Liver (tissue), 9 donors: ENCODE data around the gene ENTPD1. TPM values are rescaled to one million over a fixed set of nuclear protein-coding genes. Genes with fewer than 3 reads are reported as not detected.

ENCODE experiments used
- DNase-seq: peaks from one replicate; pipeline ENCODE4 v3.0.0-alpha.2; 2017; ENCODE audit warnings: low spot score
- H3K27ac ChIP-seq, 2 donors: one replicate each; pipeline ENCODE4 v1.7.0; 2013; ENCODE audit warnings: inconsistent platforms in 2 of 2, low read length in 2 of 2, control low read depth in 1 of 2, low read depth in 1 of 2, mild to moderate bottlenecking in 1 of 2
- H3K27me3 ChIP-seq, 4 donors: one replicate each; pipeline versions ENCODE4 v1.6.1 to v1.7.0; 2013; ENCODE audit warnings: low read length in 3 of 4, inconsistent platforms in 1 of 4, mild to moderate bottlenecking in 1 of 4, moderate library complexity in 1 of 4; ENCODE audit not compliant: control insufficient read depth in 4 of 4, insufficient read depth in 4 of 4
- H3K36me3 ChIP-seq, 4 donors: one replicate each; pipeline versions ENCODE4 v1.6.1 to v1.7.0; 2013; ENCODE audit warnings: low read length in 3 of 4, mild to moderate bottlenecking in 3 of 4, low read depth in 1 of 4, moderate library complexity in 1 of 4; ENCODE audit not compliant: control insufficient read depth in 4 of 4, insufficient read depth in 3 of 4
- H3K4me1 ChIP-seq, 4 donors: one replicate each; pipeline versions ENCODE4 v1.6.1 to v1.7.0; 2013; ENCODE audit warnings: low read length in 3 of 4, mild to moderate bottlenecking in 3 of 4, moderate library complexity in 1 of 4; ENCODE audit not compliant: control insufficient read depth in 4 of 4, insufficient read depth in 4 of 4
- H3K4me3 ChIP-seq, 3 donors: one replicate each; pipeline versions ENCODE4 v1.6.1 to v1.7.0; 2013; ENCODE audit warnings: low read length in 3 of 3, control low read depth in 1 of 3, low read depth in 1 of 3, mild to moderate bottlenecking in 1 of 3
- H3K9ac ChIP-seq, 2 donors: one replicate each; pipeline ENCODE4 v1.7.0; 2013; ENCODE audit warnings: low read length in 2 of 2, mild to moderate bottlenecking in 2 of 2, moderate library complexity in 2 of 2, control low read depth in 1 of 2, low read depth in 1 of 2
- H3K9me3 ChIP-seq, 4 donors: one replicate each; pipeline versions ENCODE4 v1.6.1 to v1.7.0; 2013; ENCODE audit warnings: low read length in 3 of 4; ENCODE audit not compliant: control insufficient read depth in 4 of 4
- EGR1 ChIP-seq, 2 donors: IDR thresholded peaks; 2 replicates each; pipeline ENCODE4 v1.6.1; 2016 to 2018; ENCODE audit warnings: antibody characterized with exemption in 2 of 2, low read depth in 2 of 2
- FOXA1 ChIP-seq: IDR thresholded peaks from 2 replicates; pipeline ENCODE4 v1.6.1; 2016; ENCODE audit warnings: antibody characterized with exemption
- FOXA2 ChIP-seq: IDR thresholded peaks from 2 replicates; pipeline ENCODE4 v1.6.1; 2016; ENCODE audit warnings: antibody characterized with exemption
- GABPA ChIP-seq, 2 donors: IDR thresholded peaks in 1 of 2; conservative IDR thresholded peaks in 1 of 2; 2 replicates each; pipeline ENCODE4 v1.6.1; 2016; ENCODE audit warnings: antibody characterized with exemption in 2 of 2, mild to moderate bottlenecking in 1 of 2, moderate library complexity in 1 of 2
- HNF4A ChIP-seq, 2 donors: conservative IDR thresholded peaks; 2 replicates each; pipeline ENCODE4 v1.6.1; 2016; ENCODE audit warnings: antibody characterized with exemption in 2 of 2, mild to moderate bottlenecking in 2 of 2
- HNF4G ChIP-seq: IDR thresholded peaks from 2 replicates; pipeline ENCODE4 v1.6.1; 2016; ENCODE audit warnings: antibody characterized with exemption
- JUND ChIP-seq, 2 donors: IDR thresholded peaks; 2 replicates each; pipeline ENCODE4 v1.6.1; 2016; ENCODE audit warnings: antibody characterized with exemption in 2 of 2
- NR2F2 ChIP-seq: IDR thresholded peaks from 2 replicates; pipeline ENCODE4 v1.6.1; 2016; ENCODE audit warnings: antibody characterized with exemption
- RAD21 ChIP-seq, 2 donors: IDR thresholded peaks; 2 replicates each; pipeline ENCODE4 v1.6.1; 2016; ENCODE audit warnings: antibody characterized with exemption in 2 of 2, mild to moderate bottlenecking in 2 of 2
- RXRA ChIP-seq, 2 donors: IDR thresholded peaks; 2 replicates each; pipeline ENCODE4 v1.6.1; 2017 to 2018; ENCODE audit warnings: antibody characterized with exemption in 2 of 2, mild to moderate bottlenecking in 1 of 2
- SP1 ChIP-seq: IDR thresholded peaks from 2 replicates; pipeline ENCODE4 v1.6.1; 2018; ENCODE audit warnings: antibody characterized with exemption, mild to moderate bottlenecking
- TAF1 ChIP-seq: conservative IDR thresholded peaks from 2 replicates; pipeline ENCODE4 v1.6.1; 2016; ENCODE audit warnings: antibody characterized with exemption, mild to moderate bottlenecking
- YY1 ChIP-seq: IDR thresholded peaks from 2 replicates; pipeline ENCODE4 v1.6.1; 2016; ENCODE audit warnings: antibody characterized with exemption, mild to moderate bottlenecking
- WGBS: extraction: QIAGEN DNeasy Blood & Tissue Kit; methylation state at CpG from one replicate; pipeline ENCODE4 v1.1.7; 2013; 5-methylcytosine and 5-hydroxymethylcytosine counted together
- polyA plus RNA-seq, 2 donors: library from polyadenylated mRNA; stranded (reverse) in 1 of 2; unstranded in 1 of 2; fragments of 200-250 nt in 1 of 2; fragments of >200 nt in 1 of 2; fragmentation: Nextera tagmentation in 1 of 2; extraction: Ambion mirVana in 1 of 2; gene quantifications; one replicate each; pipeline versions ENCODE4 v1.2.1 to v1.2.3, GENCODE V29; 2013 to 2015
- total RNA-seq, 2 donors: library from RNA; depleted of rRNA; stranded (reverse); fragments of >200 nt; gene quantifications; one replicate each; pipeline ENCODE4 v1.2.3, GENCODE V29; 2014
- TF ChIP-seq, protein P1 (sequence below): fragments of 150-350 bp; IDR thresholded peaks from 2 replicates; pipeline ENCODE4 v1.5.1; 2017; ENCODE audit warnings: improper control_type of control experiment, low read depth, low read length; ENCODE audit not compliant: missing input control
- TF ChIP-seq, protein P2 (sequence below): IDR thresholded peaks from 2 replicates; pipeline ENCODE4 v1.6.1; 2016; ENCODE audit warnings: antibody characterized with exemption
- TF ChIP-seq, protein P3 (sequence below): IDR thresholded peaks from 2 replicates; pipeline ENCODE4 v1.6.1; 2016; ENCODE audit warnings: antibody characterized with exemption
- TF ChIP-seq, protein P4 (sequence below): IDR thresholded peaks from 2 replicates; pipeline ENCODE4 v1.6.1; 2016; ENCODE audit warnings: antibody characterized with exemption
- donor health status: healthy.
- donor health status: healthy.
- donor health status: healthy.
- donor health status: healthy.
- donor health status: healthy.

ENTPD1 gene
- total and polyA plus RNA-seq, 4 donors: 2.1 to 8.0 (median 4.3) TPM

DNA sequence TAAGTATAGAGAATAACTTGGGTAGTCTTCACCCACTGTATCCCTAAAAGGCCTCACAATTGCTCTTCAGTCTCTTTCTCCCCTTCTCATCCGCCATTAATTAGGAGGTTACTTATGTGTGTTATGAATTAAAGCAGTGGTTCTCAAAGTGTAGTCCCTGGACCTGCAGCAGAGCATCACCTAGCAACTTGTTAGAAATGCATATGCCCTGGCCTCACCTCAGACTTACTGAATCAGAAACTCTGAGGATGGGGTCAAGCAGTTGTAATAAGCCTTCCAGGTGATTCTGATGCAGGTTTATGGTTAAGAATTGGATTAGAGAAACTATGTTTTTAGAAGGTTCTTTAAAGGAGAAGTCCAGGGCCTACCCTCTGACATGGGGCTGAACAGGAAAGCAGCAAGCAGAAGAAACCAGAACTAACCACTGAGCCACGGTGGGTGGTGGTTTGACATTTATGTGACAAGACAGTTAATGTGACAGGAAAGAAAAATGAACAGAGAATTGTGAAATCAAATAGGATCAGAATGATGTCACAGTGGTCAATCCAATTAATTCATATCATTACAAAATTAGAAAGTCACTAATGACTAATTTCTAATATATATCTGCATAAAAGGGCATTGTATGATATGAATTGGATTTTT is 37.6 kb downstream of the ENTPD1 start:
- no peak for TF ChIP-seq JUND (IDR thresholded peaks at IDR 0.05)
- no peak for TF ChIP-seq EGR1 (IDR thresholded peaks at IDR 0.05; ENCODE audit: low read depth in 2 of 2)
- TF ChIP-seq, protein P1, sequence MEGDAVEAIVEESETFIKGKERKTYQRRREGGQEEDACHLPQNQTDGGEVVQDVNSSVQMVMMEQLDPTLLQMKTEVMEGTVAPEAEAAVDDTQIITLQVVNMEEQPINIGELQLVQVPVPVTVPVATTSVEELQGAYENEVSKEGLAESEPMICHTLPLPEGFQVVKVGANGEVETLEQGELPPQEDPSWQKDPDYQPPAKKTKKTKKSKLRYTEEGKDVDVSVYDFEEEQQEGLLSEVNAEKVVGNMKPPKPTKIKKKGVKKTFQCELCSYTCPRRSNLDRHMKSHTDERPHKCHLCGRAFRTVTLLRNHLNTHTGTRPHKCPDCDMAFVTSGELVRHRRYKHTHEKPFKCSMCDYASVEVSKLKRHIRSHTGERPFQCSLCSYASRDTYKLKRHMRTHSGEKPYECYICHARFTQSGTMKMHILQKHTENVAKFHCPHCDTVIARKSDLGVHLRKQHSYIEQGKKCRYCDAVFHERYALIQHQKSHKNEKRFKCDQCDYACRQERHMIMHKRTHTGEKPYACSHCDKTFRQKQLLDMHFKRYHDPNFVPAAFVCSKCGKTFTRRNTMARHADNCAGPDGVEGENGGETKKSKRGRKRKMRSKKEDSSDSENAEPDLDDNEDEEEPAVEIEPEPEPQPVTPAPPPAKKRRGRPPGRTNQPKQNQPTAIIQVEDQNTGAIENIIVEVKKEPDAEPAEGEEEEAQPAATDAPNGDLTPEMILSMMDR: no peak
- TF ChIP-seq GABPA (IDR thresholded peaks at IDR 0.05 in 1 of 2, conservative IDR thresholded peaks at IDR 0.05 in 1 of 2): no peak
- no peak for TF ChIP-seq TAF1
- TF ChIP-seq, protein P2, sequence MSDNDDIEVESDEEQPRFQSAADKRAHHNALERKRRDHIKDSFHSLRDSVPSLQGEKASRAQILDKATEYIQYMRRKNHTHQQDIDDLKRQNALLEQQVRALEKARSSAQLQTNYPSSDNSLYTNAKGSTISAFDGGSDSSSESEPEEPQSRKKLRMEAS: no peak
- no peak for TF ChIP-seq NR2F2
- H3K27me3 ChIP-seq: no peaks in the 10 kb centered on the region
- no peak overlapping the region for H3K9ac ChIP-seq
- no peaks in the 10 kb centered on the region for H3K4me1 ChIP-seq
- no peak for DNase-seq
- no peak overlapping the region for H3K4me3 ChIP-seq
- H3K36me3 ChIP-seq: no peaks in the 10 kb centered on the region
- H3K27ac ChIP-seq: peak overlapping the region; percentile 8 to 62
- 81% methylated on average over 2 of the region's 2 CpGs for WGBS
- H3K9me3 ChIP-seq: no peaks in the 10 kb centered on the region

DNA sequence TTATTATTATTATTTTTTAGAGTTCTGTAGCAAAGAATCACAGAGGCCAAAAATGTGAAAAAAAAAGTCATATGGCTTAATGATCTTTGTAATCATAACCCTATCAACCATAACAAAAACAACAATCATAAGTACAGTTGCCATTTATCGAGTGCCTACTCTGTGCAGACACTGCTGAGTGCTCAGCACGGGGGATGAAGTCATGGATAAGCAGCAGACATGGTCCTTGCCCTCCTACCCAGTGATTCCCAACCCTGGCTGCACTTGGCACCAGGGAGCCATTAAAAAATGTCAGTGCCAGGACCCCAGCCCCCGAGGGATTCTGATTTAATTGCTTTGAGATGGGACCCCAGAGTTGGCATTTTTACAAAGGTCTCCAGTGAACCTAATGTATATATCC is 38.2 kb downstream of the ENTPD1 start:
- Histone ChIP-seq H3K9ac (no peak overlapping the region), H3K36me3 (no peaks in the 10 kb centered on the region), H3K27me3 (no peaks in the 10 kb centered on the region), H3K9me3 (no peaks in the 10 kb centered on the region), H3K4me3 (no peak overlapping the region), H3K27ac (no peak overlapping the region), H3K4me1 (no peaks in the 10 kb centered on the region)
- WGBS: 80% methylated on average over 3 of the region's 3 CpGs
- TF ChIP-seq TAF1 (no peak), RAD21 (IDR thresholded peaks at IDR 0.05) (no peak), GABPA (IDR thresholded peaks at IDR 0.05 in 1 of 2, conservative IDR thresholded peaks at IDR 0.05 in 1 of 2) (no peak), YY1 (no peak), JUND (IDR thresholded peaks at IDR 0.05) (no peak)
- TF ChIP-seq, protein P3, sequence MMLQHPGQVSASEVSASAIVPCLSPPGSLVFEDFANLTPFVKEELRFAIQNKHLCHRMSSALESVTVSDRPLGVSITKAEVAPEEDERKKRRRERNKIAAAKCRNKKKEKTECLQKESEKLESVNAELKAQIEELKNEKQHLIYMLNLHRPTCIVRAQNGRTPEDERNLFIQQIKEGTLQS: no peak
- TF ChIP-seq, protein P4, sequence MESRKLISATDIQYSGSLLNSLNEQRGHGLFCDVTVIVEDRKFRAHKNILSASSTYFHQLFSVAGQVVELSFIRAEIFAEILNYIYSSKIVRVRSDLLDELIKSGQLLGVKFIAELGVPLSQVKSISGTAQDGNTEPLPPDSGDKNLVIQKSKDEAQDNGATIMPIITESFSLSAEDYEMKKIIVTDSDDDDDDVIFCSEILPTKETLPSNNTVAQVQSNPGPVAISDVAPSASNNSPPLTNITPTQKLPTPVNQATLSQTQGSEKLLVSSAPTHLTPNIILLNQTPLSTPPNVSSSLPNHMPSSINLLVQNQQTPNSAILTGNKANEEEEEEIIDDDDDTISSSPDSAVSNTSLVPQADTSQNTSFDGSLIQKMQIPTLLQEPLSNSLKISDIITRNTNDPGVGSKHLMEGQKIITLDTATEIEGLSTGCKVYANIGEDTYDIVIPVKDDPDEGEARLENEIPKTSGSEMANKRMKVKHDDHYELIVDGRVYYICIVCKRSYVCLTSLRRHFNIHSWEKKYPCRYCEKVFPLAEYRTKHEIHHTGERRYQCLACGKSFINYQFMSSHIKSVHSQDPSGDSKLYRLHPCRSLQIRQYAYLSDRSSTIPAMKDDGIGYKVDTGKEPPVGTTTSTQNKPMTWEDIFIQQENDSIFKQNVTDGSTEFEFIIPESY: no peak
- no peak for DNase-seq

DNA sequence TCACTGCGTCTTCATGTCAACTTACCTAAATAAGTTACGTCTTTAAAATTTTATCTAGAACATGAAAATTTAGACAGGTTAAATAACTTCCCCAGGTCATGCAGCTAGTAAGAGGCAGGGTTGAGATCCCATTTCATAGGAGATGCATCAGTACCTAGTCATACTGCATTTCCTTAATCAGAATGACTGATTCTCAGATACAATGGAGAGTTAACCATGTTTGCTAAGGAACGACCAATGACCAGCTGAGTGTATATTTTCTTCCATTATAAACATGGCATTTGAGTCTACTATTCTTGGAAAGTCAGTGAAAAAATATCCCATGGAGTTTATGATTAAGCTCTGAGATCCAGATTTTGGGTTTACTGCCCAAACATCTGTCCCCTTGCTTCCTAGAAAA is 39.6 kb downstream of the ENTPD1 start:
- Histone ChIP-seq H3K27me3 (no peaks in the 10 kb centered on the region), H3K27ac (no peak overlapping the region), H3K36me3 (no peaks in the 10 kb centered on the region), H3K4me1 (no peaks in the 10 kb centered on the region), H3K9me3 (no peaks in the 10 kb centered on the region), H3K4me3 (no peak overlapping the region), H3K9ac (no peak overlapping the region)
- DNase-seq: no peak
- WGBS: 88% methylated on average over 3 of the region's 3 CpGs
- no peak for TF ChIP-seq JUND (IDR thresholded peaks at IDR 0.05)
- no peak for TF ChIP-seq RXRA (IDR thresholded peaks at IDR 0.05)
- TF ChIP-seq, protein P2: no peak
- TF ChIP-seq, protein P3: no peak
- no peak for TF ChIP-seq SP1
- no peak for TF ChIP-seq HNF4G
- TF ChIP-seq FOXA2: no peak
- TF ChIP-seq YY1: no peak
- TF ChIP-seq HNF4A (conservative IDR thresholded peaks at IDR 0.05): no peak
- no peak for TF ChIP-seq GABPA (IDR thresholded peaks at IDR 0.05 in 1 of 2, conservative IDR thresholded peaks at IDR 0.05 in 1 of 2)
- TF ChIP-seq, protein P4: no peak
- TF ChIP-seq TAF1: no peak
- no peak for TF ChIP-seq FOXA1
- no peak for TF ChIP-seq NR2F2
- TF ChIP-seq, protein P1: no peak
- TF ChIP-seq RAD21 (IDR thresholded peaks at IDR 0.05): no peak
